ENCODE data around the gene IL15RA. TPM values are rescaled to one million over a fixed set of nuclear protein-coding genes. Genes with fewer than 3 reads are reported as not detected.
A peak's percentile ranks its signal among the peaks of the same experiment; 100 is the strongest.

The IL15RA gene
- total RNA-seq, 4 donors from 2014 or later: 13.1 to 17.6 (median 15.6) TPM

DNA sequence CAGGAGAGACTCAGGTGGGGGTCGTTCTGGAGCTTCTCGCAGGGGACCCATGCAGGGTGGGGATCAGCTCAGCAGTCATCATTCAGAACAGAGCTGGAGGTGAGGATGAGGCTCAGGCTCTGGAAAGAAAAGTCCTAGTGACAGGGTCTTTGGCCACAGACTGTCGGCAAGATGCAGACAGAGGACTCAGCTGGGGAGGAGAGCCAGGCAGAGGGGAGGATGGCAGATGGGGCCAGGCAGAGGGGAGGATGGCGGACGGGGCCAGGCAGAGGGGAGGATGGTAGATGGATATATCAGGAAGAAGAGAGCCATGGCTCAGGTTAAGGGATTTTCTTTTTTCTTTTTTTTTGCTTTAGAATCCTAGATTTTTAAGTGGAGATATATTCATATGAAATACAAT lies 7.7 kb upstream of the IL15RA start:
- DNase-seq (no peak), ATAC-seq (no peak)
- Histone ChIP-seq H3K9me3 (no peaks in the 10 kb centered on the region), H3K27ac (no peak overlapping the region), H3K36me3 (no peaks in the 10 kb centered on the region), H3K4me1 (no peaks in the 10 kb centered on the region), H3K27me3 (no peaks in the 10 kb centered on the region), H3K4me3 (no peak overlapping the region)
- intact Hi-C loops (cut with DNase I; ENCODE audit: low total_unique reads) (no loop called here), in situ Hi-C loops (cut with MboI; ENCODE audit: low sequenced_read_pairs in 4 of 4) (no loop called here)
- TF ChIP-seq, protein P1, sequence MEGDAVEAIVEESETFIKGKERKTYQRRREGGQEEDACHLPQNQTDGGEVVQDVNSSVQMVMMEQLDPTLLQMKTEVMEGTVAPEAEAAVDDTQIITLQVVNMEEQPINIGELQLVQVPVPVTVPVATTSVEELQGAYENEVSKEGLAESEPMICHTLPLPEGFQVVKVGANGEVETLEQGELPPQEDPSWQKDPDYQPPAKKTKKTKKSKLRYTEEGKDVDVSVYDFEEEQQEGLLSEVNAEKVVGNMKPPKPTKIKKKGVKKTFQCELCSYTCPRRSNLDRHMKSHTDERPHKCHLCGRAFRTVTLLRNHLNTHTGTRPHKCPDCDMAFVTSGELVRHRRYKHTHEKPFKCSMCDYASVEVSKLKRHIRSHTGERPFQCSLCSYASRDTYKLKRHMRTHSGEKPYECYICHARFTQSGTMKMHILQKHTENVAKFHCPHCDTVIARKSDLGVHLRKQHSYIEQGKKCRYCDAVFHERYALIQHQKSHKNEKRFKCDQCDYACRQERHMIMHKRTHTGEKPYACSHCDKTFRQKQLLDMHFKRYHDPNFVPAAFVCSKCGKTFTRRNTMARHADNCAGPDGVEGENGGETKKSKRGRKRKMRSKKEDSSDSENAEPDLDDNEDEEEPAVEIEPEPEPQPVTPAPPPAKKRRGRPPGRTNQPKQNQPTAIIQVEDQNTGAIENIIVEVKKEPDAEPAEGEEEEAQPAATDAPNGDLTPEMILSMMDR (IDR thresholded peaks at IDR 0.05 in 4 of 5, conservative IDR thresholded peaks at IDR 0.05 in 1 of 5): no peak
- TF ChIP-seq POLR2A (IDR thresholded peaks at IDR 0.05): no peak

GRCh38 chr10:5983774-5984173 lies 6.4 kb upstream of the IL15RA start:
- Histone ChIP-seq H3K27ac (no peak overlapping the region), H3K36me3 (no peaks in the 10 kb centered on the region), H3K4me1 (no peaks in the 10 kb centered on the region), H3K9me3 (no peaks in the 10 kb centered on the region), H3K27me3 (no peaks in the 10 kb centered on the region), H3K4me3 (no peak overlapping the region)
- ATAC-seq (no peak), DNase-seq (no peak)
- intact Hi-C loops (cut with DNase I; ENCODE audit: low total_unique reads): no loop called here
- TF ChIP-seq, protein P1 (IDR thresholded peaks at IDR 0.05 in 4 of 5, conservative IDR thresholded peaks at IDR 0.05 in 1 of 5): no peak
- no peak for TF ChIP-seq POLR2A (IDR thresholded peaks at IDR 0.05)
- in situ Hi-C loops (cut with MboI; ENCODE audit: low sequenced_read_pairs in 4 of 4): no loop called here

- DNase-seq (no peak), ATAC-seq (no peak)
- no peaks in the 10 kb centered on the region for H3K9me3 ChIP-seq
- H3K27ac ChIP-seq: no peak overlapping the region
- TF ChIP-seq POLR2A (IDR thresholded peaks at IDR 0.05): no peak
- TF ChIP-seq, protein P1 (IDR thresholded peaks at IDR 0.05 in 4 of 5, conservative IDR thresholded peaks at IDR 0.05 in 1 of 5): no peak
- H3K4me1 ChIP-seq: peaks cover 4 to 7% of the 10 kb centered on the region in 2 donors
- H3K36me3 ChIP-seq: no peaks in the 10 kb centered on the region
- intact Hi-C loops (cut with DNase I; ENCODE audit: low total_unique reads): no loop called here
- no peaks in the 10 kb centered on the region for H3K27me3 ChIP-seq
- no peak overlapping the region for H3K4me3 ChIP-seq
- in situ Hi-C loops (cut with MboI; ENCODE audit: low sequenced_read_pairs in 4 of 4): no loop called here
Observed at GRCh38 chr10:5981529-5981928, 4.2 kb upstream of the IL15RA start.

DNA sequence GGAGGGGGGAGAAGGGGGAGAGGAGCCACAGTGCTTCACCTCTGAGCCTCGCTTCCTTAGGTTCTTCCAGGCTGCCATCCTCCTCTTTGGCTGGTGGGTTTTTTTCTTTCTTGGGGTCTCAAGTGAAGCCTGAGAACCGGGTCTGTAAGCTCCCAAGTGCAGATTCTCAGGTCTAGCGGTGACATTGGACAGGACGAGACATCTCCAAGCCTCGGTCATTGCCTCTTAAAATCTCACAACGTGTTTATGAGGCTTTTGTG lies 817 bp upstream of the IL15RA start:
- TF ChIP-seq POLR2A (IDR thresholded peaks at IDR 0.05): no peak
- TF ChIP-seq, protein P1 (IDR thresholded peaks at IDR 0.05 in 4 of 5, conservative IDR thresholded peaks at IDR 0.05 in 1 of 5): no peak
- H3K27ac ChIP-seq: peak overlapping the region; percentile 91 to 97 (median 93)

More for the DNA sequence above, 817 bp upstream of the IL15RA start:
- in situ Hi-C loops (cut with MboI; ENCODE audit: low sequenced_read_pairs in 4 of 4) (no loop called here), intact Hi-C loops (cut with DNase I; ENCODE audit: low total_unique reads) (loop anchor here (5.0 kb wide), 1 partner anchor 166 kb away; the partner anchor contains the start of gene GDI2)
- H3K4me1 ChIP-seq: peaks cover 7 to 14% of the 10 kb centered on the region in 2 donors
- H3K27me3 ChIP-seq: no peaks in the 10 kb centered on the region
- H3K36me3 ChIP-seq: no peaks in the 10 kb centered on the region
- no peaks in the 10 kb centered on the region for H3K9me3 ChIP-seq
- DNase-seq (no peak), ATAC-seq (peak; percentile 0 to 7)
- H3K4me3 ChIP-seq: peak overlapping the region; percentile 84 to 96 (median 87)
